ENCODE measurements around the gene C1orf122.

DNA sequence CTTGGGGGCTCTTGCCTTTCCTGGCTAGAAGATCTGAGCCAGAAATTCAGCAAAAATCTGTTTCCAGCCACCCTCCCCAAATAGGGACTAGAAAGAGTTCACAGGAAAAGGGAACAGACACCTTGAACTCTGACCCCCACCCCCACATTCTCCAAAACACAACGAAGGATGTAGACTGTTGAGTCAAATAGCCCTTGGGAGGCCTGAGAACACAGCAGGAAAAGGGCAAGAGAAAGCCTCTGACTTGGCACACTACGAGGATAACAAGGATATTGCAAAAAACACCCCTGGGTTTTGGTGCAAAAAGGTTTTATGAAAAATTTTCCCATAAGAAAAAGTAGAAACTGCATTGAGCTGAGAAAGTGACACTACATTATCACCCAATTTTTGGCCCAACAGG, 2.4 kb downstream of the C1orf122 start:
- TF ChIP-seq MAX (CRISPR knock-in tag; IDR thresholded peaks at IDR 0.05) (no peak), FOXK1 (CRISPR knock-in tag; IDR thresholded peaks at IDR 0.05) (no peak), CTCF (IDR thresholded peaks at IDR 0.05) (no peak), IRF2 (CRISPR knock-in tag; IDR thresholded peaks at IDR 0.05; ENCODE audit: borderline replicate concordance, low read depth) (no peak), IRF1 (CRISPR knock-in tag; IDR thresholded peaks at IDR 0.05) (no peak), RELA (CRISPR knock-in tag; IDR thresholded peaks at IDR 0.05; ENCODE audit: borderline replicate concordance) (no peak), ETV6 (CRISPR knock-in tag; IDR thresholded peaks at IDR 0.05) (no peak), FOXP1 (CRISPR knock-in tag; IDR thresholded peaks at IDR 0.05; ENCODE audit: borderline replicate concordance) (no peak), ZNF281 (CRISPR knock-in tag; IDR thresholded peaks at IDR 0.05) (no peak), JAZF1 (CRISPR knock-in tag; IDR thresholded peaks at IDR 0.05) (no peak)
- TF ChIP-seq, protein P1, sequence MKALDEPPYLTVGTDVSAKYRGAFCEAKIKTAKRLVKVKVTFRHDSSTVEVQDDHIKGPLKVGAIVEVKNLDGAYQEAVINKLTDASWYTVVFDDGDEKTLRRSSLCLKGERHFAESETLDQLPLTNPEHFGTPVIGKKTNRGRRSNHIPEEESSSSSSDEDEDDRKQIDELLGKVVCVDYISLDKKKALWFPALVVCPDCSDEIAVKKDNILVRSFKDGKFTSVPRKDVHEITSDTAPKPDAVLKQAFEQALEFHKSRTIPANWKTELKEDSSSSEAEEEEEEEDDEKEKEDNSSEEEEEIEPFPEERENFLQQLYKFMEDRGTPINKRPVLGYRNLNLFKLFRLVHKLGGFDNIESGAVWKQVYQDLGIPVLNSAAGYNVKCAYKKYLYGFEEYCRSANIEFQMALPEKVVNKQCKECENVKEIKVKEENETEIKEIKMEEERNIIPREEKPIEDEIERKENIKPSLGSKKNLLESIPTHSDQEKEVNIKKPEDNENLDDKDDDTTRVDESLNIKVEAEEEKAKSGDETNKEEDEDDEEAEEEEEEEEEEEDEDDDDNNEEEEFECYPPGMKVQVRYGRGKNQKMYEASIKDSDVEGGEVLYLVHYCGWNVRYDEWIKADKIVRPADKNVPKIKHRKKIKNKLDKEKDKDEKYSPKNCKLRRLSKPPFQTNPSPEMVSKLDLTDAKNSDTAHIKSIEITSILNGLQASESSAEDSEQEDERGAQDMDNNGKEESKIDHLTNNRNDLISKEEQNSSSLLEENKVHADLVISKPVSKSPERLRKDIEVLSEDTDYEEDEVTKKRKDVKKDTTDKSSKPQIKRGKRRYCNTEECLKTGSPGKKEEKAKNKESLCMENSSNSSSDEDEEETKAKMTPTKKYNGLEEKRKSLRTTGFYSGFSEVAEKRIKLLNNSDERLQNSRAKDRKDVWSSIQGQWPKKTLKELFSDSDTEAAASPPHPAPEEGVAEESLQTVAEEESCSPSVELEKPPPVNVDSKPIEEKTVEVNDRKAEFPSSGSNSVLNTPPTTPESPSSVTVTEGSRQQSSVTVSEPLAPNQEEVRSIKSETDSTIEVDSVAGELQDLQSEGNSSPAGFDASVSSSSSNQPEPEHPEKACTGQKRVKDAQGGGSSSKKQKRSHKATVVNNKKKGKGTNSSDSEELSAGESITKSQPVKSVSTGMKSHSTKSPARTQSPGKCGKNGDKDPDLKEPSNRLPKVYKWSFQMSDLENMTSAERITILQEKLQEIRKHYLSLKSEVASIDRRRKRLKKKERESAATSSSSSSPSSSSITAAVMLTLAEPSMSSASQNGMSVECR (CRISPR knock-in tag; IDR thresholded peaks at IDR 0.05; ENCODE audit: borderline replicate concordance) = no peak

All from WTC11 (cell line).